ENCODE results near the gene TMEM272. TPM values are rescaled to one million over a fixed set of nuclear protein-coding genes. Genes with fewer than 3 reads are reported as not detected.
A peak's percentile ranks its signal among the peaks of the same experiment; 100 is the strongest.

The TMEM272 gene
- total and polyA plus RNA-seq, 2 of the 13 experiments (the other 11 are each of a cell fraction or from before 2014, with no cell fraction given), result 0.37 to 0.62 TPM

DNA sequence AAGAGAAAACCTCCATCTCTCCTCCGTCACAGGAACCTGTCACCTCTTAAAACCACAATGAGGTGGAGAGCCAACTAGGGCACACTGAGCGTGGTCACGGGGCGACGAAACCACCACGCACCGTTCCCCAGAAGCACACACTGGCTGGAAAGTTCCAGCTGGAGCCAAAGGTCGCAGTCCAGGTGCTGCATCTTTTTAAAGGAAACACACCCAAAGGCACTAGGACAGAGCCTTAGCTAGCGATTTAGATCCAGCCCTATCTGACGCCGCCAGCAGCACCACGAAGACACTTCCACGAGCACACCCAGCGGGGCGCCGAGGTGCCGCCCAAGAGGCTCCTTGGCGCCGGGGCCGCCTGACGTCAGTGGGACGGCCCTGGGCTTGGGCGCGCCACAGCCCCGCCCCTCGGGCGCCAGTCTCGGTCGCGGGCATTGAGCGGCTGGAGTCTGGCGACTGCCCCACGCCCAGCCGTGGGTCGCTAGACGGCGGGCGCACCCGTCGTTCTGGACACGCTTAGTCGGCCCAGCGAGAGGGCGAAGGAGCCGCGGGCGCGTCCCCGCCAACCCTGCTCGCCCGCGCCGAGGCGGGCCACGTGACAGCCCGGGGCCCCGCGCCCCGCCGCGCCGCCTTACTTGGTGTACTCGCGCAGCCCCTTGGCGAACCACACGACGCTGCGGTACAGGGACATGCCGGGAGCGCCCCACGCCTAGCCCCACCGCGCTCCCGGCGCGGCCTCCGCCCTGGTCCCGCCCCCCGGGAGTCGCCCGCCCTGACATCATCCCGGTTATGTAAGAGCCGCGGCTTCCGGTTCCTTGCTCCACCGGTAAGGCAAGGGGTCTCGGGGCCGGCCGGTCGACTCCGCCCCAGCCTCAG is 41.3 kb downstream of the TMEM272 start, which contains the start of gene DHRS12 (continued):
- TF ChIP-seq, protein P1, sequence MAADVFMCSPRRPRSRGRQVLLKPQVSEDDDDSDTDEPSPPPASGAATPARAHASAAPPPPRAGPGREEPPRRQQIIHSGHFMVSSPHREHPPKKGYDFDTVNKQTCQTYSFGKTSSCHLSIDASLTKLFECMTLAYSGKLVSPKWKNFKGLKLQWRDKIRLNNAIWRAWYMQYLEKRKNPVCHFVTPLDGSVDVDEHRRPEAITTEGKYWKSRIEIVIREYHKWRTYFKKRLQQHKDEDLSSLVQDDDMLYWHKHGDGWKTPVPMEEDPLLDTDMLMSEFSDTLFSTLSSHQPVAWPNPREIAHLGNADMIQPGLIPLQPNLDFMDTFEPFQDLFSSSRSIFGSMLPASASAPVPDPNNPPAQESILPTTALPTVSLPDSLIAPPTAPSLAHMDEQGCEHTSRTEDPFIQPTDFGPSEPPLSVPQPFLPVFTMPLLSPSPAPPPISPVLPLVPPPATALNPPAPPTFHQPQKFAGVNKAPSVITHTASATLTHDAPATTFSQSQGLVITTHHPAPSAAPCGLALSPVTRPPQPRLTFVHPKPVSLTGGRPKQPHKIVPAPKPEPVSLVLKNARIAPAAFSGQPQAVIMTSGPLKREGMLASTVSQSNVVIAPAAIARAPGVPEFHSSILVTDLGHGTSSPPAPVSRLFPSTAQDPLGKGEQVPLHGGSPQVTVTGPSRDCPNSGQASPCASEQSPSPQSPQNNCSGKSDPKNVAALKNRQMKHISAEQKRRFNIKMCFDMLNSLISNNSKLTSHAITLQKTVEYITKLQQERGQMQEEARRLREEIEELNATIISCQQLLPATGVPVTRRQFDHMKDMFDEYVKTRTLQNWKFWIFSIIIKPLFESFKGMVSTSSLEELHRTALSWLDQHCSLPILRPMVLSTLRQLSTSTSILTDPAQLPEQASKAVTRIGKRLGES (CRISPR knock-in tag; IDR thresholded peaks at IDR 0.05; ENCODE audit: borderline replicate concordance), result no peak
- TF ChIP-seq ZNF382 (CRISPR knock-in tag; IDR thresholded peaks at IDR 0.05; ENCODE audit: borderline replicate concordance), result no peak
- no peak for TF ChIP-seq ZNF34 (CRISPR knock-in tag; IDR thresholded peaks at IDR 0.05; ENCODE audit: borderline replicate concordance)
- peak; percentile 66; the same call in 1 of the 2 replicates for TF ChIP-seq KAT7 (CRISPR knock-in tag; IDR thresholded peaks at IDR 0.05; ENCODE audit: borderline replicate concordance)
- TF ChIP-seq NR1H2 (CRISPR knock-in tag; IDR thresholded peaks at IDR 0.05; ENCODE audit: borderline replicate concordance, low read depth), result no peak
- peak; percentile 76 for TF ChIP-seq ZNF878 (CRISPR knock-in tag; IDR thresholded peaks at IDR 0.05)
- no peak for TF ChIP-seq ZBTB3 (CRISPR knock-in tag; IDR thresholded peaks at IDR 0.05; ENCODE audit: borderline replicate concordance, low read depth)
- TF ChIP-seq, protein P2, sequence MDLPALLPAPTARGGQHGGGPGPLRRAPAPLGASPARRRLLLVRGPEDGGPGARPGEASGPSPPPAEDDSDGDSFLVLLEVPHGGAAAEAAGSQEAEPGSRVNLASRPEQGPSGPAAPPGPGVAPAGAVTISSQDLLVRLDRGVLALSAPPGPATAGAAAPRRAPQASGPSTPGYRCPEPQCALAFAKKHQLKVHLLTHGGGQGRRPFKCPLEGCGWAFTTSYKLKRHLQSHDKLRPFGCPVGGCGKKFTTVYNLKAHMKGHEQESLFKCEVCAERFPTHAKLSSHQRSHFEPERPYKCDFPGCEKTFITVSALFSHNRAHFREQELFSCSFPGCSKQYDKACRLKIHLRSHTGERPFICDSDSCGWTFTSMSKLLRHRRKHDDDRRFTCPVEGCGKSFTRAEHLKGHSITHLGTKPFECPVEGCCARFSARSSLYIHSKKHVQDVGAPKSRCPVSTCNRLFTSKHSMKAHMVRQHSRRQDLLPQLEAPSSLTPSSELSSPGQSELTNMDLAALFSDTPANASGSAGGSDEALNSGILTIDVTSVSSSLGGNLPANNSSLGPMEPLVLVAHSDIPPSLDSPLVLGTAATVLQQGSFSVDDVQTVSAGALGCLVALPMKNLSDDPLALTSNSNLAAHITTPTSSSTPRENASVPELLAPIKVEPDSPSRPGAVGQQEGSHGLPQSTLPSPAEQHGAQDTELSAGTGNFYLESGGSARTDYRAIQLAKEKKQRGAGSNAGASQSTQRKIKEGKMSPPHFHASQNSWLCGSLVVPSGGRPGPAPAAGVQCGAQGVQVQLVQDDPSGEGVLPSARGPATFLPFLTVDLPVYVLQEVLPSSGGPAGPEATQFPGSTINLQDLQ (CRISPR knock-in tag; IDR thresholded peaks at IDR 0.05), result no peak
- TF ChIP-seq, protein P3, sequence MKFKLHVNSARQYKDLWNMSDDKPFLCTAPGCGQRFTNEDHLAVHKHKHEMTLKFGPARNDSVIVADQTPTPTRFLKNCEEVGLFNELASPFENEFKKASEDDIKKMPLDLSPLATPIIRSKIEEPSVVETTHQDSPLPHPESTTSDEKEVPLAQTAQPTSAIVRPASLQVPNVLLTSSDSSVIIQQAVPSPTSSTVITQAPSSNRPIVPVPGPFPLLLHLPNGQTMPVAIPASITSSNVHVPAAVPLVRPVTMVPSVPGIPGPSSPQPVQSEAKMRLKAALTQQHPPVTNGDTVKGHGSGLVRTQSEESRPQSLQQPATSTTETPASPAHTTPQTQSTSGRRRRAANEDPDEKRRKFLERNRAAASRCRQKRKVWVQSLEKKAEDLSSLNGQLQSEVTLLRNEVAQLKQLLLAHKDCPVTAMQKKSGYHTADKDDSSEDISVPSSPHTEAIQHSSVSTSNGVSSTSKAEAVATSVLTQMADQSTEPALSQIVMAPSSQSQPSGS (CRISPR knock-in tag; IDR thresholded peaks at IDR 0.05), result peak; percentile 75
- TF ChIP-seq MAZ (IDR thresholded peaks at IDR 0.05; ENCODE audit: borderline replicate concordance, low read depth, low read length), result peak; percentile 32; the same call in 1 of the 2 replicates
- TF ChIP-seq MAZ (CRISPR knock-in tag; IDR thresholded peaks at IDR 0.05; ENCODE audit: low read depth), result peak; percentile 63
- TF ChIP-seq, protein P4, sequence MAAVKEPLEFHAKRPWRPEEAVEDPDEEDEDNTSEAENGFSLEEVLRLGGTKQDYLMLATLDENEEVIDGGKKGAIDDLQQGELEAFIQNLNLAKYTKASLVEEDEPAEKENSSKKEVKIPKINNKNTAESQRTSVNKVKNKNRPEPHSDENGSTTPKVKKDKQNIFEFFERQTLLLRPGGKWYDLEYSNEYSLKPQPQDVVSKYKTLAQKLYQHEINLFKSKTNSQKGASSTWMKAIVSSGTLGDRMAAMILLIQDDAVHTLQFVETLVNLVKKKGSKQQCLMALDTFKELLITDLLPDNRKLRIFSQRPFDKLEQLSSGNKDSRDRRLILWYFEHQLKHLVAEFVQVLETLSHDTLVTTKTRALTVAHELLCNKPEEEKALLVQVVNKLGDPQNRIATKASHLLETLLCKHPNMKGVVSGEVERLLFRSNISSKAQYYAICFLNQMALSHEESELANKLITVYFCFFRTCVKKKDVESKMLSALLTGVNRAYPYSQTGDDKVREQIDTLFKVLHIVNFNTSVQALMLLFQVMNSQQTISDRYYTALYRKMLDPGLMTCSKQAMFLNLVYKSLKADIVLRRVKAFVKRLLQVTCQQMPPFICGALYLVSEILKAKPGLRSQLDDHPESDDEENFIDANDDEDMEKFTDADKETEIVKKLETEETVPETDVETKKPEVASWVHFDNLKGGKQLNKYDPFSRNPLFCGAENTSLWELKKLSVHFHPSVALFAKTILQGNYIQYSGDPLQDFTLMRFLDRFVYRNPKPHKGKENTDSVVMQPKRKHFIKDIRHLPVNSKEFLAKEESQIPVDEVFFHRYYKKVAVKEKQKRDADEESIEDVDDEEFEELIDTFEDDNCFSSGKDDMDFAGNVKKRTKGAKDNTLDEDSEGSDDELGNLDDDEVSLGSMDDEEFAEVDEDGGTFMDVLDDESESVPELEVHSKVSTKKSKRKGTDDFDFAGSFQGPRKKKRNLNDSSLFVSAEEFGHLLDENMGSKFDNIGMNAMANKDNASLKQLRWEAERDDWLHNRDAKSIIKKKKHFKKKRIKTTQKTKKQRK (IDR thresholded peaks at IDR 0.05; ENCODE audit: low read length), result no peak
- TF ChIP-seq ELF3 (CRISPR knock-in tag; IDR thresholded peaks at IDR 0.05), result peak; percentile 30; the same call in 1 of the 2 replicates
- TF ChIP-seq, protein P5, sequence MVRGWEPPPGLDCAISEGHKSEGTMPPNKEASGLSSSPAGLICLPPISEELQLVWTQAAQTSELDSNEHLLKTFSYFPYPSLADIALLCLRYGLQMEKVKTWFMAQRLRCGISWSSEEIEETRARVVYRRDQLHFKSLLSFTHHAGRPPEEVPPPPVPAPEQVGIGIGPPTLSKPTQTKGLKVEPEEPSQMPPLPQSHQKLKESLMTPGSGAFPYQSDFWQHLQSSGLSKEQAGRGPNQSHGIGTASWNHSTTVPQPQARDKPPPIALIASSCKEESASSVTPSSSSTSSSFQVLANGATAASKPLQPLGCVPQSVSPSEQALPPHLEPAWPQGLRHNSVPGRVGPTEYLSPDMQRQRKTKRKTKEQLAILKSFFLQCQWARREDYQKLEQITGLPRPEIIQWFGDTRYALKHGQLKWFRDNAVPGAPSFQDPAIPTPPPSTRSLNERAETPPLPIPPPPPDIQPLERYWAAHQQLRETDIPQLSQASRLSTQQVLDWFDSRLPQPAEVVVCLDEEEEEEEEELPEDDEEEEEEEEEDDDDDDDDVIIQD (CRISPR knock-in tag; IDR thresholded peaks at IDR 0.05; ENCODE audit: low read depth), result no peak
- no peak; the same call in 1 of the 2 replicates for TF ChIP-seq ZSCAN31 (CRISPR knock-in tag; IDR thresholded peaks at IDR 0.05; ENCODE audit: low read depth)

Data from HepG2 (cell line).